Upper lobe of right lung (tissue), 1 donor: Measurements from ENCODE around the gene CNPPD1. TPM values are rescaled to one million over a fixed set of nuclear protein-coding genes. Genes with fewer than 3 reads are reported as not detected.

Experiments used
- ATAC-seq: fragments of 200-7000 bp; cut with Tn5 transposase; one replicate; pipeline ENCODE4 v1.9.1; 2020; ENCODE audit warnings: mild to moderate bottlenecking, moderate library complexity
- DNase-seq: peaks from one replicate; pipeline ENCODE4 v3.0.0-alpha.2; 2020
- H3K27ac ChIP-seq: fragments of 200-600 bp; one replicate; pipeline ENCODE4 v1.8.0; 2022
- H3K27me3 ChIP-seq: fragments of 200-600 bp; one replicate; pipeline ENCODE4 v1.8.0; 2022; ENCODE audit warnings: mild to moderate bottlenecking
- H3K36me3 ChIP-seq: fragments of 200-600 bp; one replicate; pipeline ENCODE4 v1.8.0; 2022
- H3K4me1 ChIP-seq: fragments of 200-600 bp; one replicate; pipeline ENCODE4 v1.8.0; 2022
- H3K4me3 ChIP-seq: fragments of 200-600 bp; one replicate; pipeline ENCODE4 v1.8.0; 2022; ENCODE audit warnings: mild to moderate bottlenecking
- H3K9me3 ChIP-seq: fragments of 200-600 bp; one replicate; pipeline ENCODE4 v1.8.0; 2022
- CTCF ChIP-seq: fragments of 200-600 bp; IDR thresholded peaks from one replicate; pipeline ENCODE4 v1.8.0; 2022; ENCODE audit warnings: antibody characterized with exemption
- intact Hi-C: fragments of 100-400 bp; cut with DNase I; formaldehyde crosslinking; loops from one replicate; pipeline ENCODE4 v1.11.0; 2022
- total RNA-seq: library from RNA; stranded (reverse); fragmentation: NEBNext Ultra II Directional; extraction: Animal tissue kit (Norgen Biotek cat#: 25700); gene quantifications from one replicate; pipeline ENCODE4 v1.2.1, GENCODE V29; 2021
- donor health status: DM: no; HTN: yes; CAD: no; lungs with severe emphysema.

Gene CNPPD1
- total RNA-seq, 1 donor from 2014 or later: 64.0 TPM

DNA sequence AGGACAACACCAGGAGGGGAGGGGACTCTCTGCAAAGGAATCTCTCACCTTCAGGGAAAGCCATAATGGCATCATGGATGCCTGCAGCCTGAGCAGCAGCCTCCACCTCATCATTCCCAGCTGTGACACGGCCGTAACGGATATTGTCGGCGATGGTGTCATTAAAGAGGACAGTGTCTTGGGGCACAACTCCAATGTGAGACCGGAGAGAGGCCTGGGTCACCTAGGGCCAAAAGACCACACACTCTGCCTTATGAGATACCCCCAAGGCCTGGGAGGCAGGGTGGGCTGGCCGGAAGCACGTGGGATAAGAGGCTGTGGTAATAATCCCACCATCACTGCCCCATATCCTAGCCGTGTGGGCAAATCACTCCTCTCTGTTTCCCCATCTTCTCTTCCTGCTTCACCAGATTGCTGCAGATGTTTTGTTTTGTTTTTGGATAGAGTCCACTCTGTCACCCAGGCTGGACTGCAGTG is 34.2 kb upstream of the CNPPD1 start:
- H3K27ac ChIP-seq: no peak overlapping the region
- H3K36me3 ChIP-seq: peaks cover 55% of the 10 kb centered on the region
- H3K4me1 ChIP-seq: peaks cover 16% of the 10 kb centered on the region
- DNase-seq (no peak), ATAC-seq (no peak)
- no peak overlapping the region for H3K4me3 ChIP-seq
- H3K27me3 ChIP-seq: no peaks in the 10 kb centered on the region
- intact Hi-C loops: no loop called here
- no peak for TF ChIP-seq CTCF
- no peaks in the 10 kb centered on the region for H3K9me3 ChIP-seq

GRCh38 chr2:219210196-219210885 is 33.6 kb upstream of the CNPPD1 start:
- H3K36me3 ChIP-seq: peaks cover 50% of the 10 kb centered on the region
- DNase-seq (no peak), ATAC-seq (no peak)
- H3K9me3 ChIP-seq: no peaks in the 10 kb centered on the region
- no peak overlapping the region for H3K4me3 ChIP-seq
- no peaks in the 10 kb centered on the region for H3K27me3 ChIP-seq
- H3K4me1 ChIP-seq: peaks cover 18% of the 10 kb centered on the region
- intact Hi-C loops: no loop called here
- TF ChIP-seq CTCF: no peak
- H3K27ac ChIP-seq: no peak overlapping the region

DNA sequence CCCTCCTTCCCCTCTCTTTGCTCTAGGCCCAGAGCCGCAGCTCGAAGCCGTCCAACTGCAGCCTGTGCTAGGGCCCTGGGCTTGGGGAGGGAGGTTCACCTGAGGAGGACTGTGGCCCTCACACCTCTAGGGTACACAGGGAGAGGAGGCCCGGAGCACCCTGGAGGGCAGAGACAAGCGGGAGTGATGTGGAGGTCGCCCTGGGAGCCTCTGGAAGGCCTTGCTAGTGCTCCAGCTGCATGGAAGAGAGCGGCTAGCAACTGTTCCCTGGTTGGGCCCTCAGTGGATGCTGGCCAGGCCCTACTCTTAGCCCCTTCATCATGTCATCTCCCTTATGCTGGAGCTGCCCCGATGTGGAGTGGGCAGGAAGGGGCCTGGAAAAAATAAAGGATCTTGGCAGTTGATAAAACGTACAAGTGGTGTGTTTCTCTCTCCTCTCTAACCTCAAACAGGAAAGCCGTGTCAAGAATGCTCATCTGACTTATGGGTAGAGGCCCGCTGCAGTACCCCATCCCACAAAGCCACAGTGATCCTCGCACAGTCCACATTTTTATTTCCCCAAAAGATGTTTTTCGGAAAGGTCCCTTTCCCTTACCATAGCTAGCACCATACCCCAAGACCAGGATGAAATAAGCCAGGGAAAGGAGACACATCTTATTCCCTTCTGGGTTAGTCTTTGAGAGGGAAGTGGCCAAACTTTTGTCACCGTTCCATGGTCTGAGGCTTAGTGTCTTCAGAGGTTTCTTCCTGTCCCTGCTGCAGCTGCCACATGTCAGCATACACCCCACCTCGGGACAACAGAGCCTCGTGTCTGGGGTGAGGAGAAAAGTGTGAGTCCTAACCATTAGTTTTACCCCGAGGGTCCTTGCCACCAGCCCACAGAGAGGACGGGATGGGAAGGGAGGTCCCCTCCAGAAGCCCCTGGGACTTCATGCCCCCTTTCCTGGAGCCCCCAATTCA is 32.8 kb upstream of the CNPPD1 start:
- Histone ChIP-seq H3K36me3 (peaks cover 45% of the 10 kb centered on the region), H3K9me3 (no peaks in the 10 kb centered on the region), H3K4me3 (no peak overlapping the region), H3K4me1 (peaks cover 18% of the 10 kb centered on the region), H3K27ac (no peak overlapping the region), H3K27me3 (no peaks in the 10 kb centered on the region)
- no peak for TF ChIP-seq CTCF
- no peak for DNase-seq
- ATAC-seq: no peak
- intact Hi-C loops: no loop called here

DNA sequence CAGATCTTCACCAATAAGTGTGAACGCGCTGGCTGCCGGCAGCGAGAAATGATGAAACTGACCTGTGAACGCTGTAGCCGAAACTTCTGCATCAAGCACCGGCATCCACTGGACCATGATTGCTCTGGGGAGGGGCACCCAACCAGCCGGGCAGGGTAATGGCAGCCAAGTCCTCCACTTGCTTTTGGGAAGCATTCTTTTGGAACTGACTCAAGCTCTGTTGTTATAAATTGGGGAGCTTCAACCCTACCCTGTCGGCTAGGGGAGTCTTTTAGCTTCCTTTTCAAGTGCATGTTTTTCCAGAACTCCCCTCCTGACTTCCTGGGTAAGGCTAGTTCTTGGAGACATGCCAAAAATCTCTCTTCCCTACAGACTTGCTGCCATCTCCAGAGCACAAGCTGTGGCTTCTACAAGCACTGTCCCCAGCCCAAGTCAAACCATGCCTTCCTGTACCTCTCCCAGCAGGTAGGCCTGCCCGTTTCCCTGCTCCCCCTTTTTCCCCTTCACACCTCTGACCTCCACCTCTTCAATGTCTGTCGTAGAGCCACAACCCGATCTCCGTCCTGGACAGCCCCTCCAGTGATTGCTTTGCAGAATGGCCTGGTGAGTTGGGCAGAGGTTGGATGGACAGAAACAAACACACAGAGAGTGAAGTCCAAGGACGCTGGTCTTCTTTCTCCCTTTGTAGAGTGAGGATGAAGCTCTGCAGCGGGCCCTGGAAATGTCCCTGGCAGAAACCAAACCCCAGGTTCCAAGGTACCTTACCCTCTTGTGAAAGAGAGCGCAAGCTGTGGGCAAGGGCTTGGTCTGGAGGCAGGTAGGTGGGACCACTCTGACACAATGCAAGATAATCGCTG is 31.4 kb upstream of the CNPPD1 start:
- no peaks in the 10 kb centered on the region for H3K27me3 ChIP-seq
- H3K27ac ChIP-seq: peak overlapping the region; percentile 90
- H3K36me3 ChIP-seq: peaks cover 34% of the 10 kb centered on the region
- peaks cover 18% of the 10 kb centered on the region for H3K4me1 ChIP-seq
- H3K9me3 ChIP-seq: no peaks in the 10 kb centered on the region
- H3K4me3 ChIP-seq: peak overlapping the region; percentile 73
- no peak for TF ChIP-seq CTCF
- no peak for ATAC-seq
- DNase-seq: no peak
- intact Hi-C loops: no loop called here

GRCh38 chr2:219207134-219207883 is 30.6 kb upstream of the CNPPD1 start:
- H3K4me1 ChIP-seq: peaks cover 18% of the 10 kb centered on the region
- no peaks in the 10 kb centered on the region for H3K9me3 ChIP-seq
- no peaks in the 10 kb centered on the region for H3K27me3 ChIP-seq
- peak overlapping the region; percentile 90 for H3K27ac ChIP-seq
- ATAC-seq: no peak
- peaks cover 26% of the 10 kb centered on the region for H3K36me3 ChIP-seq
- intact Hi-C loops: no loop called here
- no peak for TF ChIP-seq CTCF
- DNase-seq: no peak
- H3K4me3 ChIP-seq: peak overlapping the region; percentile 73
